IMR-90 (cell line): ENCODE results near the gene SLC37A4. TPM values are rescaled to one million over a fixed set of nuclear protein-coding genes. Genes with fewer than 3 reads are reported as not detected.

ENCODE experiments used
- ATAC-seq: fragments of 200-7000 bp; cut with Tn5 transposase; 2 replicates; pipeline ENCODE4 v1.9.1; 2020; ENCODE audit warnings: low read depth, mild to moderate bottlenecking, moderate library complexity
- BruUV-seq: library from RNA; stranded (reverse); fragments of 400-500 nt; replicated peaks from 2 replicates; lab custom pipeline; 2021; lab: Mats Ljungman, UMichigan
- CTCF ChIA-PET: fragments of 300-600 bp; formaldehyde crosslinking; extraction: SDS; loops from one replicate; lab custom pipeline; 2021; ENCODE audit warnings: antibody characterized with exemption; lab: Yijun Ruan, JAX
- POLR2A ChIA-PET: fragments of 300-600 bp; sonication (Branson Sonifier 250); formaldehyde crosslinking; loops from one replicate; lab custom pipeline; 2022; ENCODE audit warnings: antibody characterized with exemption; ENCODE audit not compliant: unreplicated experiment; lab: Charles Lee
- DNase-seq: peaks from one replicate; pipeline ENCODE4 v3.0.0; 2013
- H2AFZ ChIP-seq: replicated peaks from 2 replicates; pipeline ENCODE3; 2013; ENCODE audit warnings: low read length, mild to moderate bottlenecking; ENCODE audit not compliant: poor library complexity
- H2AK5ac ChIP-seq: 2 replicates; pipeline ENCODE4 v1.6.1; 2013; ENCODE audit warnings: low read depth, low read length, inconsistent platforms
- H2AK9ac ChIP-seq: replicated peaks from 2 replicates; pipeline ENCODE3; 2013; ENCODE audit warnings: mild to moderate bottlenecking, low read depth, low read length, moderate library complexity; ENCODE audit not compliant: poor library complexity
- H2BK120ac ChIP-seq: 2 replicates; pipeline ENCODE4 v1.6.1; 2013; ENCODE audit warnings: low read depth, low read length, inconsistent platforms
- H2BK15ac ChIP-seq: 3 replicates; pipeline ENCODE4 v1.6.1; 2013; ENCODE audit warnings: low read depth, low read length, inconsistent platforms
- H2BK20ac ChIP-seq: 2 replicates; pipeline ENCODE4 v1.6.1; 2013; ENCODE audit warnings: low read depth, mild to moderate bottlenecking, inconsistent platforms, low read length, moderate library complexity
- H2BK5ac ChIP-seq: 2 replicates; pipeline ENCODE4 v1.6.1; 2013; ENCODE audit warnings: mild to moderate bottlenecking, low read depth, low read length, inconsistent platforms; ENCODE audit not compliant: poor library complexity, severe bottlenecking
- H3K14ac ChIP-seq: replicated peaks from 2 replicates; pipeline ENCODE4 v1.6.1; 2013; ENCODE audit warnings: low read depth, low read length, inconsistent platforms
- H3K18ac ChIP-seq: 2 replicates; pipeline ENCODE4 v1.6.1; 2013; ENCODE audit warnings: low read depth, low read length, control low read depth
- H3K23ac ChIP-seq: 2 replicates; pipeline ENCODE4 v1.6.1; 2013; ENCODE audit warnings: low read depth, low read length, inconsistent platforms
- H3K27ac ChIP-seq: 2 replicates; pipeline ENCODE4 v1.5.1; 2013; ENCODE audit warnings: mild to moderate bottlenecking, control low read depth, low read length; ENCODE audit not compliant: insufficient read depth
- H3K27me3 ChIP-seq: 2 replicates; pipeline ENCODE4 v1.6.1; 2013; ENCODE audit warnings: low read length; ENCODE audit not compliant: control insufficient read depth, insufficient read depth
- H3K36me3 ChIP-seq: 2 replicates; pipeline ENCODE4 v1.6.1; 2013; ENCODE audit warnings: low read length, mixed read lengths; ENCODE audit not compliant: control insufficient read depth, insufficient read depth
- H3K4ac ChIP-seq: 2 replicates; pipeline ENCODE4 v1.6.1; 2013; ENCODE audit warnings: low read depth, low read length, inconsistent platforms
- H3K4me1 ChIP-seq: 2 replicates; pipeline ENCODE4 v1.6.1; 2013; ENCODE audit warnings: low read length, mixed read lengths; ENCODE audit not compliant: control insufficient read depth, insufficient read depth
- H3K4me2 ChIP-seq: 2 replicates; pipeline ENCODE4 v1.6.1; 2013; ENCODE audit warnings: low read depth, mild to moderate bottlenecking, control low read depth, low read length, moderate library complexity
- H3K4me3 ChIP-seq: 2 replicates; pipeline ENCODE4 v1.5.1; 2013; ENCODE audit warnings: low read depth, mild to moderate bottlenecking, control low read depth, low read length, moderate library complexity; ENCODE audit not compliant: insufficient read depth
- H3K56ac ChIP-seq: 2 replicates; pipeline ENCODE4 v1.6.1; 2013; ENCODE audit warnings: low read length, inconsistent platforms; ENCODE audit not compliant: insufficient read depth; ENCODE audit errors: extremely low read depth
- H3K79me1 ChIP-seq, 2 experiments: 2 replicates each; pipeline ENCODE4 v1.6.1; 2013; ENCODE audit warnings: low read length in 2 of 2, inconsistent platforms in 1 of 2, low read depth in 1 of 2
- H3K9ac ChIP-seq: 2 replicates; pipeline ENCODE4 v1.6.1; 2013; ENCODE audit warnings: low read depth, low read length, control low read depth
- H3K9me1 ChIP-seq: 2 replicates; pipeline ENCODE4 v1.6.1; 2013; ENCODE audit warnings: low read length, inconsistent platforms; ENCODE audit not compliant: insufficient read depth
- H3K9me3 ChIP-seq: 2 replicates; pipeline ENCODE4 v1.6.1; 2013; ENCODE audit warnings: low read length; ENCODE audit not compliant: control insufficient read depth, insufficient read depth
- H4K20me1 ChIP-seq: 2 replicates; pipeline ENCODE4 v1.6.1; 2013; ENCODE audit warnings: low read length, inconsistent platforms; ENCODE audit not compliant: insufficient read depth
- H4K5ac ChIP-seq: 2 replicates; pipeline ENCODE4 v1.6.1; 2013; ENCODE audit warnings: mild to moderate bottlenecking, low read depth, low read length, control low read depth
- H4K8ac ChIP-seq, 2 experiments: 2 replicates each; pipeline ENCODE4 v1.6.1; 2013; ENCODE audit warnings: low read depth in 2 of 2, low read length in 2 of 2, control low read depth in 1 of 2, inconsistent platforms in 1 of 2
- H4K91ac ChIP-seq: 2 replicates; pipeline ENCODE4 v1.6.1; 2013; ENCODE audit warnings: low read depth, low read length, inconsistent platforms; ENCODE audit not compliant: insufficient read depth
- BHLHE40 ChIP-seq: fragments of 150-350 bp; IDR thresholded peaks from 2 replicates; pipeline ENCODE4 v1.6.1; 2016; ENCODE audit warnings: mild to moderate bottlenecking, low read depth, low read length
- CHD1 ChIP-seq: IDR thresholded peaks from 2 replicates; pipeline ENCODE4 v1.6.1; 2012; ENCODE audit warnings: low read depth, low read length, improper control_type of control experiment
- MAZ ChIP-seq: IDR thresholded peaks from 2 replicates; pipeline ENCODE4 v1.6.1; 2012; ENCODE audit warnings: low read depth, mild to moderate bottlenecking, low read length, improper control_type of control experiment, moderate library complexity, borderline replicate concordance
- MXI1 ChIP-seq: IDR thresholded peaks from 2 replicates; pipeline ENCODE4 v1.6.1; 2012; ENCODE audit warnings: low read depth, mild to moderate bottlenecking, low read length, moderate library complexity, borderline replicate concordance
- NFE2L2 ChIP-seq: fragments of 150-350 bp; IDR thresholded peaks from 2 replicates; pipeline ENCODE4 v1.6.1; 2016; ENCODE audit warnings: low read depth, mild to moderate bottlenecking, low read length
- RAD21 ChIP-seq: IDR thresholded peaks from 2 replicates; pipeline ENCODE4 v1.6.1; 2012; ENCODE audit warnings: low read length, improper control_type of control experiment
- RCOR1 ChIP-seq: IDR thresholded peaks from 2 replicates; pipeline ENCODE4 v1.6.1; 2012; ENCODE audit warnings: mild to moderate bottlenecking, low read length, improper control_type of control experiment; ENCODE audit not compliant: insufficient replicate concordance
- RFX5 ChIP-seq: IDR thresholded peaks from 2 replicates; pipeline ENCODE4 v1.8.0; 2012; ENCODE audit warnings: low read depth, mild to moderate bottlenecking, low read length, moderate library complexity
- SMC3 ChIP-seq: fragments of 150-350 bp; IDR thresholded peaks from 2 replicates; pipeline ENCODE4 v1.6.1; 2016; ENCODE audit warnings: low read depth, mild to moderate bottlenecking, antibody characterized with exemption, low read length, moderate library complexity
- WGBS, 2 experiments: methylation state at CpG; one replicate each; pipeline versions ENCODE4 v1.1.5 to v1.1.7; 2013; ENCODE audit warnings: missing lambda C conversion rate in 2 of 2; ENCODE audit not compliant: insufficient read length in 1 of 2; ENCODE audit errors: extremely low coverage in 2 of 2; 5-methylcytosine and 5-hydroxymethylcytosine counted together
- dilution Hi-C: fragments of 300-500 bp; cut with HindIII; formaldehyde crosslinking; loops from one replicate; pipeline ENCODE4 v1.14.3; 2018; ENCODE audit warnings: low sequenced_read_pairs; ENCODE audit not compliant: unreplicated experiment
- in situ Hi-C: fragments of 300-500 bp; cut with MboI; formaldehyde crosslinking; loops from 3 replicates; pipeline ENCODE4 v1.14.3; 2019; ENCODE audit warnings: low sequenced_read_pairs, inconsistent platforms, mixed read lengths
- intact Hi-C: fragments of 100-400 bp; cut with micrococcal nuclease; formaldehyde crosslinking; loops from 2 replicates; pipeline ENCODE4 v1.10.0; 2022
- polyA plus RNA-seq, 3 experiments: library from polyadenylated mRNA; depleted of rRNA; stranded (reverse); fragments of >200 nt; gene quantifications; 2 replicates each; pipeline ENCODE4 v1.2.3, GENCODE V29; 2012; ENCODE audit warnings: low replicate concordance in 1 of 3
- total RNA-seq: library from RNA; depleted of rRNA; stranded (reverse); fragments of >200 nt; gene quantifications from 2 replicates; pipeline ENCODE4 v1.2.3, GENCODE V29; 2012
- TF ChIP-seq, protein P1 (sequence below): fragments of 150-350 bp; IDR thresholded peaks from 2 replicates; pipeline ENCODE4 v1.6.1; 2017; ENCODE audit warnings: mild to moderate bottlenecking, antibody characterized with exemption, low read length, low read depth

Gene SLC37A4
- total and polyA plus RNA-seq, 2 of the 4 experiments (the other 2 are of a cell fraction), result 7.5 to 14.3 TPM

GRCh38 chr11:119062779-119063178 is 32.1 kb upstream of the SLC37A4 start:
- Histone ChIP-seq H2AK5ac (no peak overlapping the region), H3K27ac (no peak overlapping the region), H2BK20ac (no peak overlapping the region), H3K9ac (no peak overlapping the region), H4K91ac (no peak overlapping the region), H4K5ac (peak overlapping the region; percentile 32; the same call in 1 of the 2 replicates), H3K4ac (peak overlapping the region; percentile 22; the same call in 1 of the 2 replicates), H3K4me2 (no peak overlapping the region), H3K79me1 (peaks cover 19 to 39% of the 10 kb centered on the region in 2 experiments), H2BK15ac (no peak overlapping the region), H3K56ac (no peak overlapping the region), H2BK120ac (no peak overlapping the region; the same call in 1 of the 2 replicates), H3K9me3 (no peaks in the 10 kb centered on the region), H3K4me1 (peaks cover 8% of the 10 kb centered on the region), H2AK9ac (no peak overlapping the region), H3K36me3 (no peaks in the 10 kb centered on the region; the same call in 1 of the 2 replicates), H3K9me1 (peaks cover 3% of the 10 kb centered on the region; the same call in 1 of the 2 replicates), H2AFZ (no peak overlapping the region), H3K14ac (no peak overlapping the region), H3K23ac (0 out of 2 replicates have a peak overlapping the region, but pooled peaks have one; percentile 41), H3K27me3 (no peaks in the 10 kb centered on the region), H2BK5ac (peak overlapping the region; percentile 29), H3K18ac (no peak overlapping the region), H4K8ac (peak overlapping the region in 1 of 2 experiments; percentile 63; a peak in 2 of 4 replicates), H4K20me1 (no peaks in the 10 kb centered on the region; the same call in 1 of the 2 replicates), H3K4me3 (no peak overlapping the region)
- intact Hi-C loops, result no loop called here
- in situ Hi-C loops, result no loop called here
- WGBS, 2 experiments, result no CpG with 5 or more reads among the region's 5 CpGs
- POLR2A ChIA-PET, result no interaction called here
- CTCF ChIA-PET, result no interaction called here
- dilution Hi-C loops, result no loop called here
- DNase-seq, result peak; percentile 69
- TF ChIP-seq RFX5, result no peak
- TF ChIP-seq RCOR1, result no peak
- no peak for TF ChIP-seq MAZ
- TF ChIP-seq BHLHE40, result peak; percentile 26; the same call in 1 of the 2 replicates
- TF ChIP-seq RAD21, result no peak
- no peak for TF ChIP-seq SMC3
- no peak for TF ChIP-seq CHD1
- TF ChIP-seq NFE2L2, result peak; percentile 83
- no peak for TF ChIP-seq MXI1
- TF ChIP-seq, protein P1, sequence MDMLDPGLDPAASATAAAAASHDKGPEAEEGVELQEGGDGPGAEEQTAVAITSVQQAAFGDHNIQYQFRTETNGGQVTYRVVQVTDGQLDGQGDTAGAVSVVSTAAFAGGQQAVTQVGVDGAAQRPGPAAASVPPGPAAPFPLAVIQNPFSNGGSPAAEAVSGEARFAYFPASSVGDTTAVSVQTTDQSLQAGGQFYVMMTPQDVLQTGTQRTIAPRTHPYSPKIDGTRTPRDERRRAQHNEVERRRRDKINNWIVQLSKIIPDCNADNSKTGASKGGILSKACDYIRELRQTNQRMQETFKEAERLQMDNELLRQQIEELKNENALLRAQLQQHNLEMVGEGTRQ, result no peak
- ATAC-seq, result 0 out of 2 replicates have a peak, but pooled peaks have one; percentile 12
- no TSS peak for BruUV-seq
